NCI-H1436 (cell line): ENCODE data around the gene NDUFV3.
"Not testable (repeated sequence)": the region's sequence is repeated elsewhere in the genome, so short reads cannot be mapped to it uniquely, and the experiment has no call there.

Experiments
- DNase-seq: peaks from one replicate; lab custom pipeline; 2025; lab: John Stamatoyannopoulos, UW

NDUFV3 gene

GRCh38 chr21:42857216-42857615, 35.9 kb upstream of the NDUFV3 start:
- DNase-seq = no peak

- no peak for DNase-seq
These were observed 34.8 kb upstream of the NDUFV3 start for GRCh38 chr21:42858185-42858847.

- DNase-seq = no peak
These were observed 33.9 kb upstream of the NDUFV3 start for GRCh38 chr21:42858957-42859890.

- no peak for DNase-seq
These were observed 33.2 kb upstream of the NDUFV3 start for GRCh38 chr21:42859891-42860230.

- no peak for DNase-seq
These were observed 32.8 kb upstream of the NDUFV3 start for GRCh38 chr21:42860345-42860744.

- no peak for DNase-seq
These were observed 31.7 kb upstream of the NDUFV3 start for GRCh38 chr21:42861311-42861847.

- DNase-seq = no peak
These were observed 31.2 kb upstream of the NDUFV3 start for GRCh38 chr21:42861848-42862400.

- DNase-seq = no peak
These were observed 30.2 kb upstream of the NDUFV3 start for GRCh38 chr21:42862774-42863503.

- DNase-seq = no peak
These were observed 29.6 kb upstream of the NDUFV3 start for GRCh38 chr21:42863504-42863870.

- DNase-seq = no peak
These were observed 28.8 kb upstream of the NDUFV3 start for GRCh38 chr21:42864286-42864685.

- DNase-seq = no peak
These were observed 28.0 kb upstream of the NDUFV3 start for GRCh38 chr21:42864815-42865775.

GRCh38 chr21:42865776-42866160, 27.3 kb upstream of the NDUFV3 start:
- DNase-seq = no peak

- DNase-seq = no peak
These were observed 24.9 kb upstream of the NDUFV3 start for GRCh38 chr21:42868196-42868595.

- no peak for DNase-seq
These were observed 20.0 kb upstream of the NDUFV3 start for GRCh38 chr21:42873096-42873495.

- DNase-seq = not testable (repeated sequence)
These were observed 17.3 kb upstream of the NDUFV3 start for GRCh38 chr21:42875811-42876210.

- DNase-seq = no peak
These were observed 14.5 kb upstream of the NDUFV3 start for GRCh38 chr21:42878678-42878992.

- peak; percentile 92 for DNase-seq
These were observed 13.9 kb upstream of the NDUFV3 start, which contains the start of gene WDR4 for GRCh38 chr21:42878993-42879787. WDR4 (minus strand) TSS chr21:42879539; CDS start chr21:42879495, 44 bp downstream.

- DNase-seq = no peak
These were observed 12.8 kb upstream of the NDUFV3 start for GRCh38 chr21:42880352-42880751.

GRCh38 chr21:42883921-42884320, 9.2 kb upstream of the NDUFV3 start:
- DNase-seq = no peak

- no peak for DNase-seq
These were observed 5.8 kb upstream of the NDUFV3 start for GRCh38 chr21:42887326-42887725.
